NOMO-1 (cell line): ENCODE data around the gene DNPEP.

Source experiments
- DNase-seq, 2 experiments: peaks; one replicate each; lab custom pipeline; 2025; ENCODE audit not compliant: unreplicated experiment in 2 of 2; lab: John Stamatoyannopoulos, UW

The DNPEP gene

GRCh38 chr2:219368690-219369191 is 19.0 kb downstream of the DNPEP start:
- no peak for DNase-seq

DNA sequence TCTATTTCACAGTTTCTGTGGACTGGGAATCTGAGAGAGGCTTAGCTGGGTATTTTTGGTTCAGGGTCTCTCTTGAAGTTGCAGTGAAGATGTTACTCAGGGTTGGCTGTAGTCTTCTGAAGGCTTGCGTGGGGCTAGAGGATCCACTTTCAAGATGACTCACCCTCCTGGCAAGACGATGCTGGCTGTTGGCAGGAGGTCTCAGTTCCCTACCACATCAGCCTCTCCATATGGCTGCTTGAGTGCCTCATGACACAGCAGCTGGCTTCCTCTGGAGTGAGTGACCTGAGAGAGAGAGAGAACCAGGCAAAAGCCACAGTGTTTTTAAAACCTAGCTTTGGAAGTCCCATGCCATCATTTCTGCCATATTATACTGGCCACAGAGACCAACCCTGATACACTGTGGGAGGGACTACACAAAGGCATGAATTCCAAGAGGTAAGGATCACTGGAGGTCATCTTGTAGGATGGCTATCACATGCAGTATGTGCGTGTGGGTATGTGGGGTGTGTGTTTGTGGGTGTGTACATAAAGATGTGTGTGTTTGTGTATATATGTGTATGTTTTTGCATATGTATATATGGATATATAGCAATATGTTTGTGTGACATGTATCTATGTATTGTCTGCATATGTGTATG is 25.1 kb downstream of the DNPEP start:
- peak; percentile 65 to 87 for DNase-seq

GRCh38 chr2:219362072-219362471 is 25.6 kb downstream of the DNPEP start:
- no peak for DNase-seq

DNA sequence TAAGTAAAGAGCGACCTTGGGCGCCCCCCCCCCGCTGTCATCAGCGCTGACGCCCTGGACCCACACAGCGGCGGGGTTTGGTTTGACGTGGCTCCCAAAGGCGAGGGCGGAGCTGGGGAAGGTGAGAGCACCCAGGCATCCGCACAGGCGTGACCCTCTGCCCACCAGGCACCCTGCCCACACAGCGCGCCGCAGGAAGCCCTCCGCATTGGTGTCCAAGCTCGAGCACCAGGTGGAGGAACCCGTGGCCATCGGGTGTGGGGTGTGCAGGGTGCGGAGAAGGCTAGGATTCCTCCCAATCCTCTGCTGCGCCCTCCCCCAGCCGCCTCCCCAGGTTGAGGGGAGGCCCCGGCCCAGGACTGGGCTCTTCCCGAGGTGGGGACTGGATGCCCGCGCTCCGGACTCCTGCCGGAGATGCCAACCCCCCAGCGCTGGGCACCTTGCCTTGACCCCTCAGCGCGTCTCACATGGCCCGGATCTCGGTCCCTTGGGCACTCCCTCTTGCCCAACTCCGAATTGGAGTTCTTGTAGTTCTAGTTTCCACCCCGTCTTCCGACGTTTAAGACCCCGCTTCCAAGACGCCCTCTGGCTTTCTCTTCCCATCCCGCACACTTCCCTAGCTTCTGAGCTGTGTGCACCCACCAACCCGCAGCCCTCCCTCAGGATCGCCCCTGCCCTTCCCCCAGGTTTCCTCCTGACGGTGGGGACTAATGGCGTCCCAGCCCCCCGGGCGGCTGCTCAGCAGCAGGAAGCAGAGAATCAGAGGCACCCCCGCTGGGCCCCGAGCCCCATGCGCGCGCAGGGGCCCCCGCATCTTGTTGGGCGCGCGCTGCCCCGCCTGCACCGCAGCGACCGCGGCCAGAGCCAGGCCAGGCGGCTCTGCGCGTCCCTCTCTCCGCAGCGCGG is 29.3 kb downstream of the DNPEP start:
- peak; percentile 26 to 38 for DNase-seq

- peak; percentile 90 to 96 for DNase-seq
These were observed 30.9 kb downstream of the DNPEP start for GRCh38 chr2:219356834-219357233.

DNA sequence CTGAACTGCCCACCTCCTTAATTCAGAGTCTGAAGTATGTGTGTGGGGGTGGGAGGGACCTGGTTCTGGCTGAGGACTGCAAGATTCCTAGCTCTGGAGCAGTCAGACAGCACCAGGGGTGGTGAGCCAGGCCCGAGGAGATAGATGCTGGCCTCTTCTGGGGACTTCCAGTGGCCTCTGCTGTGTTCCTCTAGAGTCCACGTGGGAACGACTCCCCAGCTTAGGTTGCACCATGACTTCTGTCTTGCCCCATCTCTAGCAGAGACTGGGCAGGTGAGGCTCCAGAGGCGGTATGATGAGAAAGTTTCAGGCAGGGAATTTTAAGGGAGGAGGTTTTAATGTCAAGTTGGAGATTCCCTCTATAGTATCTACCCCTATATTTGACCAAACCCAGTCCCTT is 33.1 kb downstream of the DNPEP start:
- no peak for DNase-seq

- no peak for DNase-seq
These were observed 34.6 kb downstream of the DNPEP start for GRCh38 chr2:219353129-219353528.

DNA sequence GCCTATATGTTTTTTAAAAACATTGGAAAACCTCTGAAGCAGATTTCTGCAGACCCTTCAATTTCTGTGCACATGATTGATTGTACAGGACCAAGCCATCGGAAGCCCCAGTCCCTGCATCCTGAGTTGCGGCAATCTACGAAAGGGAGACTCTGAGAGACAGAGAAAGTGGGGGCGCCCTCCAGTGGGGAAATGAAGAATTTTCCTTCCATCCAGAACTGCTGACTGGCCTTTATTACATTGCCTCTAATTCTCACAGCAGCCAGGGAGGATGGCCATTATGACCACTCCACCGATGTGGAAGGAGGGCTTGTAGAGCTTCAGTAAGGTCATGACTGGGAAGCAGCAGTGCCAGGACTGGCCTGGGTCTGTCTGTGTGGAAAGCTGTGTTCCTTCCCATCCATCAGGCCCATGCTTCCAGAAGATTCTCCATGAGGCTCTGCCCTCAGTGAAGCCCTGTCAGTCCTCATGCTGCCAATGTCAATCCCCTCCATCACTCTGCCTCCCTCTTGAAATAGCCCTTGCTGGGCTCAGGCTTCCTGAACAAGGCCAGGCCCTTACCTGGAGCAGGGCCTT is 35.2 kb downstream of the DNPEP start:
- peak; percentile 33 to 69 for DNase-seq

GRCh38 chr2:219350710-219351221 is 36.9 kb downstream of the DNPEP start:
- no peak for DNase-seq

GRCh38 chr2:219350215-219350614 is 37.5 kb downstream of the DNPEP start:
- no peak for DNase-seq

DNA sequence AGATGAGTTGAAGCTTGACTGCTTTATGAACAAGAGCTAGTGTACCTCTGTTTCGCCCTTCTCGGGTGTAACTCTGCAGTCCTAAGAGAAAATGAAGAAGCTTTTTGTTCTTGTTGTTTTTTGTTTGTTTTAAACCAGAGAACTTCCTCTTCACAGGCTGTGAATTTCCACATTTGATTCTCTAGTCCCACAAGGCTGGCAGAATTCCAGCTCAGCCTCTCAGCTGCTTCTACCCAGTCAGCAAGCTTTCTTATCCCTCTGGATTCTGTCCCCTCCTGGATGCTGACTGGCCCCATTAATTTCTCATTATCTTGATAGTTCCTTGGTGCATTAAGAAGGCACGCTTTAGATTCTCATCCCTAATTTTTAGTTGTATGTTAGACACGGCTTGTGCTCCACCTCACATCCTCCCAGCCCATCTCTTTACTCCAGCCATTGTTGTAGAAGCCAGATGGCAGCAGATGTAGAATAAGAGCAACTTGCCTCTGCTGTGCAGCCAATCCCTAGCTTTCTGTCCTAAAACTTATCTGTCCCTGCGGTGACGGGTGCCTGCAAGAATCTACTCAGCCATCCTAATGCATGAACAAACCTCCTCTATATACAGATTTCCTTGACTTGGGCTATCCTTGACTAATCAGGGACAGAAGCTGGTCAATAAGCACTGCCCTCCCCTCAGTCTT is 42.8 kb downstream of the DNPEP start:
- DNase-seq = no peak

GRCh38 chr2:219335373-219335786 is 52.3 kb downstream of the DNPEP start:
- DNase-seq = no peak

- no peak for DNase-seq
These were observed 53.6 kb downstream of the DNPEP start for GRCh38 chr2:219334076-219334475.

DNA sequence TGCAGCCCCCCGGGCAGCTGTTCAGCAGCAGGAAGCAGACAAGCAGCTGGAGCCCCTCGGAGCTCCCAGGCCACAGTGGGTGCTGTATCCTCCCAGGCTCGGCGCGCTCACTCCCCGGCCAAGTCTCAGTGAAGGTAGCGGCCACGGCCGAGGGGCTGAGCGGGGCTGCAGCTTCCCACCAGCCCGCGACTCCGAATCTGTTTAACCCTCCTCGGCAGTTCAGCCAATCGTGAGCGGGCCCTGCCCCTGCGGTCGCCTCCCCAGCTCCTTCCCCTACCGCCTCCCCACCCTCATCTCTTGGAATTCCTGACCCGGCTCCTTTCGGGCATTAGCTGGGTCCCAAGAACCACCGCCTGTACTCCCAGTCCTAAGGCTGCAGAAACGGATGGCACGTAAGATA is 55.2 kb downstream of the DNPEP start, which contains the start of gene RESP18:
RESP18 (minus strand) TSS at position 203 of the 400 bp plus-strand sequence.
- DNase-seq = no peak

GRCh38 chr2:219331560-219332213 is 56.0 kb downstream of the DNPEP start:
- DNase-seq = no peak

GRCh38 chr2:219327719-219328118 is 60.0 kb downstream of the DNPEP start:
- DNase-seq = no peak

- DNase-seq = no peak
These were observed 61.9 kb downstream of the DNPEP start for GRCh38 chr2:219325657-219326315.

DNA sequence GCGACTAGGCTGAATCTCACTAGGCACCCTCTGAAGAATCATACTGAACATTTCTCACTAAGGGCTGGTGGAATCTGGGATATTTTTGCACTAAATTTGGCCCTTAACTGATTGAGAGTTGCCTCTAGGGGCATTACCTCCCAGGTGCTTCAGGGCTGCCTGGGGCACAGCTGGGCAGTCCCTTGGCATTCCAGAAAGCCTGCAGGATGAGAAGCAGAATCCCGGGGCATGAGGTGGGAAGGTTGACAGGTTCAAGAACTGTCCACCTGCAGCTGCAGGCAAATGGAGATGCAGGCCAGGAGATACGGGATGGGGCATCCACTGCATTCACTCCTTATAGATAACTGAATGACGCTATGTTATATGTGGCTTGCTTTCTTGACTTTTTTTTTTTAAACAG is 62.6 kb downstream of the DNPEP start:
- DNase-seq = no peak

- no peak for DNase-seq
These were observed 64.3 kb downstream of the DNPEP start for GRCh38 chr2:219323434-219323833.
